ENCODE measurements around the gene ZNF480.
"Not testable (repeated sequence)": the region's sequence is repeated elsewhere in the genome, so short reads cannot be mapped to it uniquely, and the experiment has no call there.

ZNF480 gene

GRCh38 chr19:52277471-52277870 lies 19.5 kb upstream of the ZNF480 start:
- no peaks in the 10 kb centered on the region for H3K4me1 ChIP-seq (ENCODE audit: control insufficient read depth in 2 of 2, insufficient read depth in 2 of 2, low read length in 2 of 2)

GRCh38 chr19:52286256-52286655 lies 10.7 kb upstream of the ZNF480 start:
- Histone ChIP-seq H3K9ac (ENCODE audit: low read depth in 1 of 2, low read length in 2 of 2) (no peak overlapping the region), H3K9me3 (ENCODE audit: control insufficient read depth in 2 of 2, low read length in 2 of 2) (peaks cover 4 to 14% of the 10 kb centered on the region in 2 donors), H3K4me1 (ENCODE audit: control insufficient read depth in 2 of 2, insufficient read depth in 2 of 2, low read length in 2 of 2) (no peaks in the 10 kb centered on the region), H3K36me3 (ENCODE audit: control insufficient read depth in 2 of 2, insufficient read depth in 2 of 2, low read length in 2 of 2) (peaks cover 49 to 65% of the 10 kb centered on the region in 2 donors), H3K27me3 (ENCODE audit: control insufficient read depth in 2 of 2, insufficient read depth in 2 of 2, low read length in 2 of 2) (no peaks in the 10 kb centered on the region), H3K4me3 (ENCODE audit: low read length in 2 of 2) (no peak overlapping the region), H3K27ac (ENCODE audit: low read depth in 2 of 2, low read length in 2 of 2) (no peak overlapping the region)

More at GRCh38 chr19:52277471-52277870, 19.5 kb upstream of the ZNF480 start:
- Histone ChIP-seq H3K4me3 (ENCODE audit: low read length in 2 of 2) (no peak overlapping the region), H3K9me3 (ENCODE audit: control insufficient read depth in 2 of 2, low read length in 2 of 2) (peaks cover 0 to 7% of the 10 kb centered on the region in 2 donors), H3K27ac (ENCODE audit: low read depth in 2 of 2, low read length in 2 of 2) (no peak overlapping the region), H3K27me3 (ENCODE audit: control insufficient read depth in 2 of 2, insufficient read depth in 2 of 2, low read length in 2 of 2) (no peaks in the 10 kb centered on the region), H3K9ac (ENCODE audit: low read depth in 1 of 2, low read length in 2 of 2) (no peak overlapping the region), H3K36me3 (ENCODE audit: control insufficient read depth in 2 of 2, insufficient read depth in 2 of 2, low read length in 2 of 2) (peaks cover 12 to 21% of the 10 kb centered on the region in 2 donors)

GRCh38 chr19:52291781-52292180 lies 5.2 kb upstream of the ZNF480 start:
- Histone ChIP-seq H3K9ac (ENCODE audit: low read depth in 1 of 2, low read length in 2 of 2) (no peak overlapping the region), H3K27me3 (ENCODE audit: control insufficient read depth in 2 of 2, insufficient read depth in 2 of 2, low read length in 2 of 2) (no peaks in the 10 kb centered on the region), H3K4me1 (ENCODE audit: control insufficient read depth in 2 of 2, insufficient read depth in 2 of 2, low read length in 2 of 2) (peaks cover 4 to 6% of the 10 kb centered on the region in 2 donors), H3K9me3 (ENCODE audit: control insufficient read depth in 2 of 2, low read length in 2 of 2) (peaks cover 4 to 10% of the 10 kb centered on the region in 2 donors), H3K4me3 (ENCODE audit: low read length in 2 of 2) (no peak overlapping the region), H3K27ac (ENCODE audit: low read depth in 2 of 2, low read length in 2 of 2) (no peak overlapping the region), H3K36me3 (ENCODE audit: control insufficient read depth in 2 of 2, insufficient read depth in 2 of 2, low read length in 2 of 2) (peaks cover 15 to 22% of the 10 kb centered on the region in 2 donors)

- not testable (repeated sequence) for H3K9ac ChIP-seq (ENCODE audit: low read depth in 1 of 2, low read length in 2 of 2); H3K27ac ChIP-seq (ENCODE audit: low read depth in 2 of 2, low read length in 2 of 2); H3K27me3 ChIP-seq (ENCODE audit: control insufficient read depth in 2 of 2, insufficient read depth in 2 of 2, low read length in 2 of 2); H3K4me3 ChIP-seq (ENCODE audit: low read length in 2 of 2)
- peaks cover 4 to 10% of the 10 kb centered on the region in 2 donors for H3K9me3 ChIP-seq (ENCODE audit: control insufficient read depth in 2 of 2, low read length in 2 of 2)
- H3K36me3 ChIP-seq (ENCODE audit: control insufficient read depth in 2 of 2, insufficient read depth in 2 of 2, low read length in 2 of 2) = peaks cover 14 to 21% of the 10 kb centered on the region in 2 donors
- H3K4me1 ChIP-seq (ENCODE audit: control insufficient read depth in 2 of 2, insufficient read depth in 2 of 2, low read length in 2 of 2) = peaks cover 9 to 11% of the 10 kb centered on the region in 2 donors
Observed at GRCh38 chr19:52292946-52293345, 4.0 kb upstream of the ZNF480 start.

GRCh38 chr19:52296400-52296772 lies 583 bp upstream of the ZNF480 start:
- H3K9ac ChIP-seq (ENCODE audit: low read depth in 1 of 2, low read length in 2 of 2) = peak overlapping the region; percentile 75 to 86
- H3K27ac ChIP-seq (ENCODE audit: low read depth in 2 of 2, low read length in 2 of 2) = peak overlapping the region; percentile 74 to 75
- H3K9me3 ChIP-seq (ENCODE audit: control insufficient read depth in 2 of 2, low read length in 2 of 2) = peaks cover 4 to 6% of the 10 kb centered on the region in 2 donors
- peak overlapping the region; percentile 82 to 94 for H3K4me3 ChIP-seq (ENCODE audit: low read length in 2 of 2)
- H3K27me3 ChIP-seq (ENCODE audit: control insufficient read depth in 2 of 2, insufficient read depth in 2 of 2, low read length in 2 of 2) = no peaks in the 10 kb centered on the region
- peaks cover 10 to 12% of the 10 kb centered on the region in 2 donors for H3K4me1 ChIP-seq (ENCODE audit: control insufficient read depth in 2 of 2, insufficient read depth in 2 of 2, low read length in 2 of 2)
- peaks cover 16 to 17% of the 10 kb centered on the region in 2 donors for H3K36me3 ChIP-seq (ENCODE audit: control insufficient read depth in 2 of 2, insufficient read depth in 2 of 2, low read length in 2 of 2)

- peak overlapping the region; percentile 90 to 94 for H3K4me3 ChIP-seq (ENCODE audit: low read length in 2 of 2)
- H3K9me3 ChIP-seq (ENCODE audit: control insufficient read depth in 2 of 2, low read length in 2 of 2) = peaks cover 8 to 12% of the 10 kb centered on the region in 2 donors
- peak overlapping the region; percentile 88 to 96 for H3K9ac ChIP-seq (ENCODE audit: low read depth in 1 of 2, low read length in 2 of 2)
- peak overlapping the region; percentile 91 to 92 for H3K27ac ChIP-seq (ENCODE audit: low read depth in 2 of 2, low read length in 2 of 2)
- H3K36me3 ChIP-seq (ENCODE audit: control insufficient read depth in 2 of 2, insufficient read depth in 2 of 2, low read length in 2 of 2) = peaks cover 30 to 31% of the 10 kb centered on the region in 2 donors
- H3K27me3 ChIP-seq (ENCODE audit: control insufficient read depth in 2 of 2, insufficient read depth in 2 of 2, low read length in 2 of 2) = no peaks in the 10 kb centered on the region
- H3K4me1 ChIP-seq (ENCODE audit: control insufficient read depth in 2 of 2, insufficient read depth in 2 of 2, low read length in 2 of 2) = peaks cover 10 to 12% of the 10 kb centered on the region in 2 donors
Observed at GRCh38 chr19:52297601-52298364, 814 bp downstream of the ZNF480 start.

- H3K36me3 ChIP-seq (ENCODE audit: control insufficient read depth in 2 of 2, insufficient read depth in 2 of 2, low read length in 2 of 2) = peaks cover 57 to 69% of the 10 kb centered on the region in 2 donors
- no peak overlapping the region for H3K9ac ChIP-seq (ENCODE audit: low read depth in 1 of 2, low read length in 2 of 2)
- H3K4me1 ChIP-seq (ENCODE audit: control insufficient read depth in 2 of 2, insufficient read depth in 2 of 2, low read length in 2 of 2) = no peaks in the 10 kb centered on the region
- peaks cover 36 to 42% of the 10 kb centered on the region in 2 donors for H3K9me3 ChIP-seq (ENCODE audit: control insufficient read depth in 2 of 2, low read length in 2 of 2)
- peak overlapping the region; percentile 22 to 30 for H3K4me3 ChIP-seq (ENCODE audit: low read length in 2 of 2)
- no peak overlapping the region for H3K27ac ChIP-seq (ENCODE audit: low read depth in 2 of 2, low read length in 2 of 2)
- no peaks in the 10 kb centered on the region for H3K27me3 ChIP-seq (ENCODE audit: control insufficient read depth in 2 of 2, insufficient read depth in 2 of 2, low read length in 2 of 2)
Observed at GRCh38 chr19:52307275-52307674, 10.3 kb downstream of the ZNF480 start.

GRCh38 chr19:52322429-52322828 lies 25.5 kb downstream of the ZNF480 start:
- Histone ChIP-seq H3K4me1 (ENCODE audit: control insufficient read depth in 2 of 2, insufficient read depth in 2 of 2, low read length in 2 of 2) (no peaks in the 10 kb centered on the region), H3K9me3 (ENCODE audit: control insufficient read depth in 2 of 2, low read length in 2 of 2) (peaks cover 79 to 82% of the 10 kb centered on the region in 2 donors), H3K27ac (ENCODE audit: low read depth in 2 of 2, low read length in 2 of 2) (no peak overlapping the region), H3K36me3 (ENCODE audit: control insufficient read depth in 2 of 2, insufficient read depth in 2 of 2, low read length in 2 of 2) (peaks cover 47 to 55% of the 10 kb centered on the region in 2 donors), H3K4me3 (ENCODE audit: low read length in 2 of 2) (peak overlapping the region; percentile 20 to 38), H3K27me3 (ENCODE audit: control insufficient read depth in 2 of 2, insufficient read depth in 2 of 2, low read length in 2 of 2) (no peaks in the 10 kb centered on the region), H3K9ac (ENCODE audit: low read depth in 1 of 2, low read length in 2 of 2) (no peak overlapping the region)

GRCh38 chr19:52331757-52332156 lies 34.8 kb downstream of the ZNF480 start:
- H3K9me3 ChIP-seq (ENCODE audit: control insufficient read depth in 2 of 2, low read length in 2 of 2) = peaks cover 14 to 46% of the 10 kb centered on the region in 2 donors

GRCh38 chr19:52335768-52336116 lies 38.8 kb downstream of the ZNF480 start:
- peak overlapping the region; percentile 38 to 72 for H3K27ac ChIP-seq (ENCODE audit: low read depth in 2 of 2, low read length in 2 of 2)
- H3K36me3 ChIP-seq (ENCODE audit: control insufficient read depth in 2 of 2, insufficient read depth in 2 of 2, low read length in 2 of 2) = no peaks in the 10 kb centered on the region
- no peaks in the 10 kb centered on the region for H3K27me3 ChIP-seq (ENCODE audit: control insufficient read depth in 2 of 2, insufficient read depth in 2 of 2, low read length in 2 of 2)
- peak overlapping the region; percentile 81 to 93 for H3K4me3 ChIP-seq (ENCODE audit: low read length in 2 of 2)
- no peaks in the 10 kb centered on the region for H3K4me1 ChIP-seq (ENCODE audit: control insufficient read depth in 2 of 2, insufficient read depth in 2 of 2, low read length in 2 of 2)
- H3K9ac ChIP-seq (ENCODE audit: low read depth in 1 of 2, low read length in 2 of 2) = no peak overlapping the region
- H3K9me3 ChIP-seq (ENCODE audit: control insufficient read depth in 2 of 2, low read length in 2 of 2) = peaks cover 16 to 24% of the 10 kb centered on the region in 2 donors

More at GRCh38 chr19:52331757-52332156, 34.8 kb downstream of the ZNF480 start:
- no peak overlapping the region for H3K9ac ChIP-seq (ENCODE audit: low read depth in 1 of 2, low read length in 2 of 2)
- no peak overlapping the region for H3K4me3 ChIP-seq (ENCODE audit: low read length in 2 of 2)
- no peak overlapping the region for H3K27ac ChIP-seq (ENCODE audit: low read depth in 2 of 2, low read length in 2 of 2)
- H3K4me1 ChIP-seq (ENCODE audit: control insufficient read depth in 2 of 2, insufficient read depth in 2 of 2, low read length in 2 of 2) = no peaks in the 10 kb centered on the region
- H3K27me3 ChIP-seq (ENCODE audit: control insufficient read depth in 2 of 2, insufficient read depth in 2 of 2, low read length in 2 of 2) = no peaks in the 10 kb centered on the region
- no peaks in the 10 kb centered on the region for H3K36me3 ChIP-seq (ENCODE audit: control insufficient read depth in 2 of 2, insufficient read depth in 2 of 2, low read length in 2 of 2)

All from mucosa of rectum (tissue), 2 donors.